HG02678 (cell line): Measurements from ENCODE around the gene BCAS1.

ENCODE experiments used
- ATAC-seq: cut with Tn5 transposase; IDR thresholded peaks from one replicate; pipeline ENCODE4 v1.9.1; 2021; ENCODE audit warnings: mild to moderate bottlenecking, moderate library complexity; ENCODE audit not compliant: unreplicated experiment

Gene BCAS1

DNA sequence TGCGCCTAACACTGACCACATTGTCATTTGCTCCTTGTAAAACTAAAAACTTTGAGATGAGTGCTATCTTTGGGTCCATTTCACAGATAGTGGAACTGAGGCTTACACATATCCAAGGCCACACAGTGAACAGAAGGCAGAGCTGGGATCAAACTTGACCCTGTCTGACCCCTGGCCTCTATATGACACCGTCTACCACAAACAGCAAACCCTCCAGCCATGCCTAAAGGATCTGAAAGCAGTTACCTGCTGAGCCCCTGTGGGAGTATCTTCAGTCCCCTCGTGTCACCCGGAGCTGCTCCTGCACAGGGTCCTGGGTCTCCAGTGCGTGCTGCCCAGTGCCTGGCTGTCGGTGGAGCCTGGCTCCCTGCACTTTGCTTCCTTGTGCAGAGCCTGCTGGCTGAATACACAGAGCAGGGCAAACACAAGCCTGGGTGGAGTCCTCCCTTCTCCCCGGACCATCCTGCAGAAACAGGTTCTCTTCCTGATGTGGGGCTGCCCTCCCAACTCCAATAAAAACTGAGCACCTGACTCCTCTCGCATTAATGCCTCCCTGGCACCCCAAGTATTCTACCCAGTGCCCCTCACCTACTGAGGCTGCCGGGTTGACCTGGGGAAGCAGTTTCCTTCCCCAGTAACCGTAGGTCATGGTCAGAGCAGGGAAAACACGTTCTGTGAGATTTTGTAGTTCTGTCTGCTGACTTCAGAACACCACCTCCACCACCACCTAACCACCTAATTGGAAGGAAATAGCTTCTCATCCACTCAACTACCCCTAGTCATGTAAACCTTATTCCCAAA, at the start of gene BCAS1:
BCAS1 (minus strand) TSS at position 408 of the 801 bp plus-strand sequence. CDS start 11,876 bp downstream, outside the sequence.
- no peak for ATAC-seq

GRCh38 chr20:54119744-54120143, 49.4 kb upstream of the BCAS1 start:
- no peak for ATAC-seq

GRCh38 chr20:54118220-54119001, 48.0 kb upstream of the BCAS1 start:
- no peak for ATAC-seq

- ATAC-seq = no peak
Observed at GRCh38 chr20:54116550-54117235, 46.3 kb upstream of the BCAS1 start.

DNA sequence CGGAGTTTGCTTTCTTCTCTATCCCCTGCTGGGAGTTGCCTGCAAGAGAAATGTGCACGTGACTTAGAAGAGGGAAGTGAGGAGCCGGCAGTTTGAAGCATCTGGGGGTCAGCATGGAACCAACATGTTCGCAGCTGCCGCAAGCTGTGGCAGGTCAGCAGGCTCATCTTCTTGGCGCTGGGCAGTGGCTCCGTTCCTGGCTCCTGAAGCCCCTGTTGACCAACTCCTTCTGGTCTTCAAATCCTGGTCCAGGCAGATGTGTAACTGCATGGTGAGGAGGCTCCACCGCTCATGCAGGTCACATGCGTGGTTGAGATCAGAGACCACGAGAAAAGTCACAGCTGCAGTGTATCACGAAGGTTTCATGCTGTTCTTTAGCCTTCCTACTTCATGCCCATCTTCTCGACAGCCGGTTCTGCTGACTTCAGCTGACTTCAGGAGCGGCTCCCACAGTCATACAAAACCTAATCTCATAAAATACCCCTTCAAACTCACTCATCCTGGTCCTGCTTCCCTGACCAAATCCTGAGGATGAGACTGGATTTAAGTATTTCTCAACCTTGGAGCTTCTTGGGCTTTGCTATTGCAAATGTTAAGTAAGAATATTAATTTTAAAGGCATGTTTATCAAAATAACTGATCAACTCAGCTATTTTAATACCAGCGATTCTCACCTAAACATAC, 44.9 kb upstream of the BCAS1 start:
- no peak for ATAC-seq

DNA sequence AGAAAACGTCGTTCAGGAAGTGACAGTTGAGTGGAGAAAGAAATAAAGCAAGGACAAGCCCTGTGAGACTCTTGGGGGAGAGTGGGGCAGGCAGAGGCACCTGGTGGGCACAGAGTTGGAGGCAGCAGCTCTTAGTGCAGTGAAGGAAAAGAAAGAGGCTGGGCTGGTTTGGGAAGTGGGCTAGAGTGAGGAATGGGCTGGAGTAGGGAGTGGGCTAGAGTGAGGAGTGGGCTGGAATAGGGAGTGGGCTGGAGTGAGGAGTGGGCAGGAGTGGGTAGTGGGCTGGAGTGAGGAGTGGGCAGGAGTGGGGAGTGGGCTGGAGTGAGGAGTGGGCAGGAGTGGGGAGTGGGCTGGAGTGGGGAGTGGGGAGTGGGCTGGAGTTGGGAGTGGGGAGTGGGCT, 43.7 kb upstream of the BCAS1 start:
- no peak for ATAC-seq

DNA sequence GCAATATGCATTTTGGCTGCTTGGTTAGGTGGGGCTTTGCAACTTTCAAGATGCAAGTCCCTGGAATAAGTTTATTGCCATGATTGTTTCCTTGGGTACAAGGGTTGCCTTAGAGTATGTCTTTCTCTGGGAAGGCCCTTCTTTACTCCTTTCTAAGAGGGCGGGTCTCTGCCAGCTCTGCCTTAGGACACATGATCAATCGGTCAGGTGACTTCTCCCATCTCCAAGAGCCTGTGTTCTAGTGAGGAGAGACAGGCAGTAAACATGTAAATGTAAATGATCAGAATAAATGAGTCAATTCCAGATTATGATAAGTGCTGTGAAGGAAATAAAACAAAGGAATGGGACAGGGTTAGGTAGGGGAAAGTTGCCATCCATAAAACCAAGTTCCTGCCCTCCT, 43.2 kb upstream of the BCAS1 start:
- no peak for ATAC-seq

GRCh38 chr20:54112221-54112884, 42.0 kb upstream of the BCAS1 start:
- ATAC-seq = no peak

GRCh38 chr20:54111460-54111859, 41.1 kb upstream of the BCAS1 start:
- no peak for ATAC-seq

GRCh38 chr20:54110457-54110856, 40.1 kb upstream of the BCAS1 start:
- ATAC-seq = no peak

- ATAC-seq = no peak
Observed at GRCh38 chr20:54110041-54110440, 39.6 kb upstream of the BCAS1 start.

GRCh38 chr20:54108817-54109216, 38.4 kb upstream of the BCAS1 start:
- no peak for ATAC-seq

GRCh38 chr20:54108326-54108642, 37.9 kb upstream of the BCAS1 start:
- no peak for ATAC-seq

DNA sequence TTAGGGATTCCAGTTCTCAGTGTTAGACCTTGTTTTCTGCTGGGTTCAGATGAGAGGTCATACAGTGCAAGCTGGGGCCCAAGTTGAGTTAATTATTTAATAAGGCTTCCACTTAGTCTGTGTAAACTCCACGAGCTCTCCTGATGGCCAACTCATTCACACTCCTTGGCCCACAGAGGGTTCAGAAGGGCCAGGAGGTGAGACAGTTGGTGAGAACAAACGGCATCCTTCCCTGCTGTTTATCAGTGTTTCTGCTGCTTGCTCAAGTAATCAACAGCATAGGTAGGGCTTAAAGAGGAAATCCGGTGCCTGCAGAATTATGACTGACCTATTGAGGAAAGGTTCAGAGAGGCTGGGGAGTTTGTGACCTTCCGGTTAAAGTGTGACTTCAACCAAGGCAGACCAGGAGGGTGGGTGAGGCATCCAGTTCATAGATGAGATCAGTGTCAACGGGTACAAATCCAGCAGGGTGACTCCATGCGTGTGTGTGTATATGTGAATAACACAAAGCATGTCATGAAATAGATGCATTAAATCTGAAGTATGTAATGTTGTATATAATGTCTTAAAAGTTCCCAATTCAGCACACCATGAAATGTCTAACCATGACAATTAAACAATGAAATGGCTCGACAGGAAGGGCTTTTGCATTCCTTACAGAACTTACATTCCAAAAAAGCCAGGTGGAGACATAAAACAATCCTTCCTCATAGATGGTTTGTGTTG, 37.4 kb upstream of the BCAS1 start:
- no peak for ATAC-seq

DNA sequence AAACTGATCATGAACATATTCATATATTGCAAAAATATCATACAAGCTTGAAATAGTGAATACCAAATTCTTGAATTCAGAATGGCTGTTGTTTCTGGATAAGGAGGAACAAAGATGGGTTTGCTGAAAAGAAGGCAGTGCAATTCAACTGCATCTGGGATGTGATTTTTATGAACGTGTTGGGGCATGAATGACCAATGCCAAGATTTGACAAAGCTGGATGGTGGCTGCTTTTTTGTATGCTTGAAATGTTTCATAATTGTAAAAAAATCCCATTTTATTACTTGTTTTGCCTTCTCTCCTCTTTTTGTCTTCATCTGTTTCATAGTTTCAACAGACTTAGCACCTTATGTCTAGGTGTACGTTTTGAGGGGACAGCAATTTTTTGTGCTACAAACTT, 36.8 kb upstream of the BCAS1 start:
- ATAC-seq = no peak

DNA sequence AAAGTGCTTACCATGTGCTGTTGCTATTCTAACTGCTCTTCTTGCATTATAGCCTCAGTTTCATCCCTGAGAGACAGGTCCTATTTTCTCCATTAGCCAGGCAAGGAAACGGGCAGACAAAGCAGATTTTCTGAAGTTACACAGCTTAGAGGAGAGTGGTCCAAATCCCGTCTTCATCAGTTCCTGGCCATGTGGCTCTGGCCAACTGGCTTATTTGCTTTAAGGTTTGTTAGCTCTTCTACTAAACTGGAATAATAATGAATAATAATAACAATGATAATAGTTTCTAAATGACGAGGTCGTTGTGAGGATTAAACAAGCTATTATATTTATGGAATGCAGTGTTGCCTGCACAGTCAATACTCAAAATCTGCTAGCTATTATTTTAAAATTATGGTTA, 35.8 kb upstream of the BCAS1 start:
- ATAC-seq = no peak

- ATAC-seq = no peak
Observed at GRCh38 chr20:54105653-54106052, 35.3 kb upstream of the BCAS1 start.

DNA sequence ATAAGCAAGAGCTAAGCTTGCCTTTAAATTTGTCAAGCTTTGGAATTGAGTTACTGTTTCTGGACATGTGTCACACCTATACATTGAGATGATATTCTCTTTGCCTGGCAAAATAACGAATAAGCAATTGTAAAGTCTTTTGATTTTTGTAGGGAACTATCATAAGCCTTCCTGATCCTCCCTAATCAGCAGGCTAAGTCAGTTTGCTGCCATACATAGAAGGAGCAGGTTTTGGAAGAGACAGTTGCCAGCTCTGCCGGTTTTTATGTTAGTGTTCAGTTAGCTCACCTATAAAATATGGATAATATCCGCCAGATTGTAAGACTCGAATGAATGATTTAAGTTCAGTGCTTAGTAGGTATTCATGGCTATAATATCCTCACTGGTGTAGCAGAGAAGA, 34.4 kb upstream of the BCAS1 start:
- ATAC-seq = no peak

DNA sequence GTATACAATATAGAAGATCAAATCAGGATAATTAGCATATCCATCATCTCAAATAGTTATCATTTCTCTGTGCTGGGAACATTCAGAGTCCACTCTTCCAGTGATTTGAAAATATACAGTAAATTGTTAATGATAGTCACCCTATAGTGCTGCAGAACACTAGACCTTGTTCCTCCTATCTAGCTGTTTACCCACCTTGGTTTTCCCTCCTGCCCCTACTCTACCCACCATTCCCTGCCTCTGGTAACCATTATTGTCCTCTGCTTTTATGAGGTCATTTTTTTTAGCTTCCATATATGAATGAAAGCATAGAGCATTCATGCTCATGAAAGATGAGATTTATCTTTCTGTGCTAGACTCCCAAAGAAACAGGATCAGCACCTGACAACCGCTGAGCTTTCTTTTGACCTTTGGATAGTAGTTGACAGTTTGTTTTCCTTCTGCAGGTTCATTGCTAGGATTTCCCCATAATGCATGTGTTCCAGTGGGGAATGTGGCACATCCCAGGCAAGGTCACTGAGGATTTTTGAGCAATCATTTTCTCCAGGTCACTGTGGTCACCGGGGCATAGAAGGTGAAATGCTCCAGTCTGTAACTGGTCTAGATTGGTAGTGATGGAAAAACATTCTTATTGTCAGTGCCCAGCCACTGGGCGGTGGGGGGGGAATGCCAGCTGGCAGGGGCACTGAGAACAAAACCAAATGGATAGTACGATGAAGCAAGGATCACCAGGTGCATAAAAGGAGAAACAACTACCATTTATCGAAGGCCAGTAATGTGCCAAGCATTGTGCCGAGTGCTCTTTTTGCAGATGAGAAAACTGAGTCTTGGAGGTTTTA, 33.6 kb upstream of the BCAS1 start:
- ATAC-seq = no peak
